Hepatocyte (in vitro differentiated cells): Measurements from ENCODE around the gene YWHAQ. TPM values are rescaled to one million over a fixed set of nuclear protein-coding genes. Genes with fewer than 3 reads are reported as not detected.

Experiments used
- DNase-seq: peaks from one replicate; pipeline ENCODE4 v3.0.0-alpha.2; 2016; ENCODE audit warnings: low spot score
- H2AFZ ChIP-seq: fragments of 200-600 bp; sonication (generic); 2 replicates; pipeline ENCODE4 v1.6.0; 2016; ENCODE audit warnings: antibody characterized with exemption, mild to moderate bottlenecking
- H3K27ac ChIP-seq: fragments of 200-600 bp; sonication (generic); 2 replicates; pipeline ENCODE4 v1.5.1; 2016; ENCODE audit warnings: mild to moderate bottlenecking
- H3K27me3 ChIP-seq: fragments of 200-600 bp; sonication (generic); 2 replicates; pipeline ENCODE4 v1.6.1; 2016
- H3K36me3 ChIP-seq: fragments of 200-600 bp; sonication (generic); replicated peaks from 2 replicates; pipeline ENCODE4 v1.5.1; 2016; ENCODE audit warnings: low read depth; ENCODE audit not compliant: insufficient read depth
- H3K4me1 ChIP-seq: fragments of 200-600 bp; sonication (generic); 2 replicates; pipeline ENCODE4 v1.5.1; 2016; ENCODE audit warnings: mild to moderate bottlenecking, moderate library complexity; ENCODE audit not compliant: insufficient read depth
- H3K4me2 ChIP-seq: fragments of 200-600 bp; sonication (generic); 2 replicates; pipeline ENCODE4 v1.6.0; 2016
- H3K4me3 ChIP-seq: fragments of 200-600 bp; sonication (generic); 2 replicates; pipeline ENCODE4 v1.5.1; 2016; ENCODE audit warnings: mild to moderate bottlenecking
- H3K79me2 ChIP-seq: fragments of 200-600 bp; sonication (generic); 2 replicates; pipeline ENCODE4 v1.6.0; 2017; ENCODE audit warnings: mild to moderate bottlenecking
- H3K9me2 ChIP-seq: fragments of 200-600 bp; sonication (generic); replicated peaks from 2 replicates; pipeline ENCODE4 v1.6.0; 2017; ENCODE audit warnings: mild to moderate bottlenecking; ENCODE audit not compliant: insufficient read depth
- H3K9me3 ChIP-seq: fragments of 200-600 bp; sonication (generic); 2 replicates; pipeline ENCODE4 v1.5.1; 2016; ENCODE audit warnings: low read depth, mild to moderate bottlenecking
- H4K20me1 ChIP-seq: fragments of 200-600 bp; sonication (generic); 2 replicates; pipeline ENCODE4 v1.6.0; 2016; ENCODE audit warnings: mild to moderate bottlenecking; ENCODE audit not compliant: insufficient read depth, poor library complexity, severe bottlenecking
- EZH2 ChIP-seq: fragments of 200-600 bp; sonication (generic); IDR thresholded peaks from 2 replicates; pipeline ENCODE4 v1.6.1; 2016; ENCODE audit warnings: antibody characterized with exemption, mild to moderate bottlenecking, borderline replicate concordance
- EZH2phosphoT487 ChIP-seq: fragments of 200-600 bp; sonication (generic); IDR thresholded peaks from one replicate; pipeline ENCODE4 v1.6.1; 2018; ENCODE audit warnings: antibody characterized with exemption, mild to moderate bottlenecking, low read depth, moderate library complexity; ENCODE audit not compliant: unreplicated experiment, severe bottlenecking
- WGBS: methylation state at CpG from one replicate; pipeline ENCODE4 v1.1.6; 2016; ENCODE audit warnings: low lambda C conversion rate; ENCODE audit errors: missing lambda C conversion rate; 5-methylcytosine and 5-hydroxymethylcytosine counted together
- polyA plus RNA-seq: library from polyadenylated mRNA; unstranded; fragments of >200 nt; fragmentation: Nextera tagmentation; extraction: Ambion mirVana; gene quantifications from 2 replicates; pipeline ENCODE4 v1.2.1, GENCODE V29; 2016
- total RNA-seq: library from RNA; depleted of rRNA; stranded (reverse); fragments of >200 nt; gene quantifications from 2 replicates; pipeline ENCODE4 v1.2.3, GENCODE V29; 2014
- TF ChIP-seq, protein P1 (sequence below): fragments of 200-600 bp; sonication (generic); IDR thresholded peaks from 2 replicates; pipeline ENCODE4 v1.5.1; 2016; ENCODE audit warnings: antibody characterized with exemption, mild to moderate bottlenecking; ENCODE audit not compliant: poor library complexity

Gene YWHAQ
- total and polyA plus RNA-seq, 2 experiments from 2014 or later = 327 to 361 TPM

- Histone ChIP-seq H3K9me3 (no peaks in the 10 kb centered on the region), H3K4me3 (no peak overlapping the region), H3K4me2 (no peak overlapping the region), H3K36me3 (no peaks in the 10 kb centered on the region), H3K4me1 (peaks cover 3% of the 10 kb centered on the region), H3K27ac (no peak overlapping the region), H3K9me2 (no peaks in the 10 kb centered on the region), H3K79me2 (no peaks in the 10 kb centered on the region), H2AFZ (no peak overlapping the region), H4K20me1 (no peaks in the 10 kb centered on the region), H3K27me3 (peaks cover 3% of the 10 kb centered on the region)
- 80% methylated on average over 5 of the region's 5 CpGs for WGBS
- TF ChIP-seq, protein P1, sequence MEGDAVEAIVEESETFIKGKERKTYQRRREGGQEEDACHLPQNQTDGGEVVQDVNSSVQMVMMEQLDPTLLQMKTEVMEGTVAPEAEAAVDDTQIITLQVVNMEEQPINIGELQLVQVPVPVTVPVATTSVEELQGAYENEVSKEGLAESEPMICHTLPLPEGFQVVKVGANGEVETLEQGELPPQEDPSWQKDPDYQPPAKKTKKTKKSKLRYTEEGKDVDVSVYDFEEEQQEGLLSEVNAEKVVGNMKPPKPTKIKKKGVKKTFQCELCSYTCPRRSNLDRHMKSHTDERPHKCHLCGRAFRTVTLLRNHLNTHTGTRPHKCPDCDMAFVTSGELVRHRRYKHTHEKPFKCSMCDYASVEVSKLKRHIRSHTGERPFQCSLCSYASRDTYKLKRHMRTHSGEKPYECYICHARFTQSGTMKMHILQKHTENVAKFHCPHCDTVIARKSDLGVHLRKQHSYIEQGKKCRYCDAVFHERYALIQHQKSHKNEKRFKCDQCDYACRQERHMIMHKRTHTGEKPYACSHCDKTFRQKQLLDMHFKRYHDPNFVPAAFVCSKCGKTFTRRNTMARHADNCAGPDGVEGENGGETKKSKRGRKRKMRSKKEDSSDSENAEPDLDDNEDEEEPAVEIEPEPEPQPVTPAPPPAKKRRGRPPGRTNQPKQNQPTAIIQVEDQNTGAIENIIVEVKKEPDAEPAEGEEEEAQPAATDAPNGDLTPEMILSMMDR = no peak
- no peak for DNase-seq
Observed at GRCh38 chr2:9668687-9669345, 38.0 kb upstream of the YWHAQ start.

DNA sequence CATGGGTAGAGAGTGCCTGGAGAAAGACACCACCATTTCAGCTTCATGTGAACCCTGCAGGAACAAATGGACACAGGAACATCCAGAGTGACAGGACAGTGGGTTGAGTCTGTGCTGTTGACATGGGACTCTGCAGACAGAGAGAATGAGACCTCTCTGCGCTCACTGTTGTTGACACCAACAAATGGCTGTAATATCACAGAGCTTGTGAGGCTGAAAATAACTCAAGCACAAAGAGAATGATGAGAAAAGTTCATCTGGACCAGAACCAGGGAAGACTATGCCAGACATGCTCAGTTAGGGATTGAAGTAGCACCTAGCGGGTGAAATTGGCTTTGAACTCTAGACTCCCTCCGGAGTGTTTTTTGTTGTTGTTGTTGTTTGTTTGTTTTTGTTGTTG lies 37.0 kb upstream of the YWHAQ start:
- no peak overlapping the region for H3K27ac ChIP-seq
- no peaks in the 10 kb centered on the region for H3K9me2 ChIP-seq
- H3K4me3 ChIP-seq = no peak overlapping the region
- peaks cover 3% of the 10 kb centered on the region for H3K4me1 ChIP-seq
- no peak overlapping the region for H2AFZ ChIP-seq
- H3K4me2 ChIP-seq = no peak overlapping the region
- WGBS = 97% methylated on average over 3 of the region's 3 CpGs
- no peaks in the 10 kb centered on the region for H4K20me1 ChIP-seq
- no peak for TF ChIP-seq EZH2
- TF ChIP-seq, protein P1 = no peak
- TF ChIP-seq EZH2phosphoT487 = no peak
- H3K79me2 ChIP-seq = no peaks in the 10 kb centered on the region
- DNase-seq = no peak
- H3K27me3 ChIP-seq = peaks cover 3% of the 10 kb centered on the region
- H3K9me3 ChIP-seq = no peaks in the 10 kb centered on the region
- no peaks in the 10 kb centered on the region for H3K36me3 ChIP-seq

DNA sequence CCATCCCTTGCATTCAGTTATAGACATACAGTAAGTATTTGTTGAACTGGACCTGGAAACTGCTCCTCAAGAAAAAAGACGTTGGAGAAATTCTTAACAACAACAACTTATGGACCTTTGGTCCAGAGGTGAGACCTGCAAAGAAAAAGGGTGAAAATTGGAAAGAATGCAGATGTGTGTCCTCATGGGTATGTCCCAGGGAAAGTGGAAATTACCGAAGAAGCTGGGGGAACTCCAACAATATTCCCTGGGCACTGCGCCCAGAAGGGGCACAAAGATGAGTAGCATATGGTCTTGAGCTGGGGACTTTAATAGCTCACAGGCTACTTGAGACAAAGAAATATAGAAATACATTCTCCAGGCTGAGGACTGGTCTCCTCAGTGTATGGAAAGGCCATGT lies 35.5 kb upstream of the YWHAQ start:
- no peak for DNase-seq
- no peaks in the 10 kb centered on the region for H3K9me3 ChIP-seq
- peaks cover 3% of the 10 kb centered on the region for H3K27me3 ChIP-seq
- H3K9me2 ChIP-seq = no peaks in the 10 kb centered on the region
- H2AFZ ChIP-seq = no peak overlapping the region
- no peak overlapping the region for H3K4me3 ChIP-seq
- H3K79me2 ChIP-seq = no peaks in the 10 kb centered on the region
- H3K36me3 ChIP-seq = no peaks in the 10 kb centered on the region
- H3K4me1 ChIP-seq = peaks cover 3% of the 10 kb centered on the region
- H3K27ac ChIP-seq = no peak overlapping the region
- no peak overlapping the region for H3K4me2 ChIP-seq
- TF ChIP-seq EZH2 = no peak
- 84% methylated on average over 3 of the region's 3 CpGs for WGBS
- no peaks in the 10 kb centered on the region for H4K20me1 ChIP-seq

GRCh38 chr2:9665898-9666297 lies 35.1 kb upstream of the YWHAQ start:
- WGBS = 75% methylated on average over 8 of the region's 9 CpGs
- TF ChIP-seq EZH2phosphoT487 (no peak), EZH2 (no peak)
- TF ChIP-seq, protein P1 = no peak
- no peak overlapping the region for H3K4me2 ChIP-seq

More at GRCh38 chr2:9665898-9666297, 35.1 kb upstream of the YWHAQ start:
- Histone ChIP-seq H3K79me2 (no peaks in the 10 kb centered on the region), H3K9me3 (no peaks in the 10 kb centered on the region), H3K27me3 (peaks cover 3% of the 10 kb centered on the region), H3K4me1 (peaks cover 3% of the 10 kb centered on the region), H3K36me3 (no peaks in the 10 kb centered on the region), H2AFZ (no peak overlapping the region), H3K9me2 (no peaks in the 10 kb centered on the region), H4K20me1 (no peaks in the 10 kb centered on the region), H3K4me3 (no peak overlapping the region), H3K27ac (no peak overlapping the region)
- DNase-seq = no peak
